ENCODE results near the gene MBP.

The MBP gene

GRCh38 chr18:77017355-77017754, 115.2 kb downstream of the MBP start:
- DNase-seq, result no peak

GRCh38 chr18:77016936-77017335, 115.6 kb downstream of the MBP start:
- DNase-seq, result no peak

- DNase-seq, result no peak
Measured at GRCh38 chr18:77015771-77016710, 116.5 kb downstream of the MBP start.

- no peak for DNase-seq
Measured at GRCh38 chr18:77015169-77015568, 117.4 kb downstream of the MBP start.

- no peak for DNase-seq
Measured at GRCh38 chr18:77014538-77014937, 118.0 kb downstream of the MBP start.

GRCh38 chr18:77013811-77014521, 118.6 kb downstream of the MBP start:
- no peak for DNase-seq

GRCh38 chr18:77012806-77013541, 119.6 kb downstream of the MBP start:
- no peak for DNase-seq

- no peak for DNase-seq
Measured at GRCh38 chr18:77012120-77012519, 120.5 kb downstream of the MBP start.

- no peak for DNase-seq
Measured at GRCh38 chr18:77009675-77010074, 122.9 kb downstream of the MBP start.

GRCh38 chr18:77008576-77009315, 123.8 kb downstream of the MBP start:
- DNase-seq, result no peak

- no peak for DNase-seq
Measured at GRCh38 chr18:77008006-77008405, 124.6 kb downstream of the MBP start.

- DNase-seq, result no peak
Measured at GRCh38 chr18:77007251-77007650, 125.3 kb downstream of the MBP start.

- DNase-seq, result no peak
Measured at GRCh38 chr18:77006305-77007175, 126.0 kb downstream of the MBP start.

GRCh38 chr18:77005651-77006195, 126.9 kb downstream of the MBP start:
- no peak for DNase-seq

- no peak for DNase-seq
Measured at GRCh38 chr18:77004555-77005380, 127.8 kb downstream of the MBP start.

GRCh38 chr18:77003316-77003715, 129.3 kb downstream of the MBP start:
- DNase-seq, result no peak

- no peak for DNase-seq
Measured at GRCh38 chr18:77002496-77002895, 130.1 kb downstream of the MBP start.

- DNase-seq, result no peak
Measured at GRCh38 chr18:77001979-77002378, 130.6 kb downstream of the MBP start.

GRCh38 chr18:77001041-77001440, 131.5 kb downstream of the MBP start:
- no peak for DNase-seq

- no peak for DNase-seq
Measured at GRCh38 chr18:77000527-77000926, 132.1 kb downstream of the MBP start.
